HCT116 (cell line): ENCODE data around the gene IGF2BP3. TPM values are rescaled to one million over a fixed set of nuclear protein-coding genes. Genes with fewer than 3 reads are reported as not detected.

ENCODE experiments used
- ATAC-seq: fragments of 200-7000 bp; cut with Tn5 transposase; 2 replicates; pipeline ENCODE4 v1.9.1; 2020; ENCODE audit warnings: mild to moderate bottlenecking, moderate library complexity
- BruUV-seq: library from RNA; stranded (reverse); fragments of 400-500 nt; replicated peaks from 2 replicates; lab custom pipeline; 2021; lab: Mats Ljungman, UMichigan
- CTCF ChIA-PET: fragments of 300-600 bp; sonication (Branson Sonifier 250); formaldehyde crosslinking; loops from one replicate; lab custom pipeline; 2021; ENCODE audit warnings: antibody characterized with exemption; lab: Charles Lee
- POLR2A ChIA-PET: fragments of 300-600, 350-600 bp; sonication (Branson Sonifier 250); formaldehyde crosslinking; loops from one replicate; lab custom pipeline; 2021; ENCODE audit warnings: antibody characterized with exemption; lab: Charles Lee
- RAD21 ChIA-PET, 2 experiments: fragments of 300-600 bp; sonication (Branson Sonifier 250); formaldehyde crosslinking; loops; one replicate each; lab custom pipeline; 2023; ENCODE audit warnings: low total read pairs in 2 of 2; ENCODE audit not compliant: uncharacterized antibody in 2 of 2, unreplicated experiment in 2 of 2, low non-redundant PET in 1 of 2; lab: Charles Lee
- DNase-seq: peaks from one replicate; pipeline ENCODE4 v3.0.0-alpha.2; 2010; ENCODE audit warnings: low read depth, low spot score
- H2AFZ ChIP-seq: fragments of 200-600 bp; shearing (Covaris generic), sonication (generic); 2 replicates; pipeline ENCODE4 v1.6.1; 2017; ENCODE audit warnings: low read depth, mixed run types, mixed read lengths, antibody characterized with exemption, low read length; ENCODE audit not compliant: poor library complexity, severe bottlenecking
- H3K27ac ChIP-seq: 2 replicates; pipeline ENCODE4 v1.5.1; 2012; ENCODE audit warnings: low read depth, low read length
- H3K27me3 ChIP-seq: fragments of 200-600 bp; sonication (generic); 2 replicates; pipeline ENCODE4 v1.6.1; 2016; ENCODE audit warnings: mixed run types, low read length, mixed read lengths; ENCODE audit not compliant: insufficient read depth
- H3K36me3 ChIP-seq, 2 experiments: fragments of 200-500 bp in 1 of 2; fragments of 200-600 bp in 1 of 2; sonication (Bioruptor generic) in 1 of 2; sonication (generic) in 1 of 2; 2 replicates each; pipeline versions ENCODE4 v1.5.1 to v1.6.1; 2014 to 2016; ENCODE audit warnings: low read length in 2 of 2, inconsistent platforms in 1 of 2, mixed read lengths in 1 of 2, mixed run types in 1 of 2; ENCODE audit not compliant: insufficient read depth in 2 of 2, control insufficient read depth in 1 of 2
- H3K4me1 ChIP-seq, 2 experiments: fragments of 200-600 bp in 1 of 2; sonication (generic) in 1 of 2; 2 replicates each; pipeline versions ENCODE4 v1.5.1 to v1.6.1; 2012 to 2017; ENCODE audit warnings: low read length in 2 of 2, inconsistent platforms in 1 of 2, mild to moderate bottlenecking in 1 of 2, mixed read lengths in 1 of 2, mixed run types in 1 of 2, moderate library complexity in 1 of 2; ENCODE audit not compliant: insufficient read depth in 2 of 2, control insufficient read depth in 1 of 2
- H3K4me2 ChIP-seq: fragments of 200-600 bp; sonication (generic); 2 replicates; pipeline ENCODE4 v1.6.1; 2017; ENCODE audit warnings: mixed run types, low read length, mixed read lengths
- H3K4me3 ChIP-seq, 2 experiments: fragments of 200-600 bp in 1 of 2; sonication (generic) in 1 of 2; replicated peaks in 1 of 2; 2 replicates each; pipeline ENCODE4 v1.5.1; 2011 to 2016; ENCODE audit warnings: low read length in 2 of 2, control low read depth in 1 of 2, low read depth in 1 of 2, mild to moderate bottlenecking in 1 of 2, mixed read lengths in 1 of 2, mixed run types in 1 of 2
- H3K79me2 ChIP-seq: fragments of 200-600 bp; sonication (generic); 2 replicates; pipeline ENCODE4 v1.6.1; 2017; ENCODE audit warnings: mild to moderate bottlenecking, mixed run types, low read length, moderate library complexity, mixed read lengths; ENCODE audit not compliant: insufficient read depth
- H3K9ac ChIP-seq: fragments of 200-600 bp; sonication (generic); 2 replicates; pipeline ENCODE4 v1.6.1; 2016; ENCODE audit warnings: low read length, mixed read lengths
- H3K9me2 ChIP-seq: fragments of 200-600 bp; sonication (generic), shearing (Covaris generic); 2 replicates; pipeline ENCODE4 v1.6.1; 2017; ENCODE audit warnings: mixed run types, mild to moderate bottlenecking, moderate library complexity; ENCODE audit not compliant: insufficient read depth
- H3K9me3 ChIP-seq, 2 experiments: fragments of 200-500 bp in 1 of 2; fragments of 200-600 bp in 1 of 2; sonication (Bioruptor generic) in 1 of 2; sonication (generic) in 1 of 2; 2 replicates each; pipeline ENCODE4 v1.6.1; 2014 to 2017; ENCODE audit warnings: low read length in 2 of 2, mixed read lengths in 2 of 2, inconsistent platforms in 1 of 2, low read depth in 1 of 2, mild to moderate bottlenecking in 1 of 2, mixed run types in 1 of 2, moderate library complexity in 1 of 2; ENCODE audit not compliant: control insufficient read depth in 1 of 2, insufficient read depth in 1 of 2
- H4K20me1 ChIP-seq: fragments of 200-600 bp; sonication (generic), shearing (Covaris generic); 2 replicates; pipeline ENCODE4 v1.6.1; 2017; ENCODE audit warnings: mixed run types, mild to moderate bottlenecking, moderate library complexity; ENCODE audit not compliant: insufficient read depth
- CEBPB ChIP-seq: IDR thresholded peaks from 2 replicates; pipeline ENCODE4 v1.6.1; 2012; ENCODE audit warnings: low read depth
- EZH2phosphoT487 ChIP-seq: fragments of 200-600 bp; IDR thresholded peaks from 2 replicates; pipeline ENCODE4 v1.6.1; 2018; ENCODE audit warnings: antibody characterized with exemption, borderline replicate concordance
- RAD21 ChIP-seq: IDR thresholded peaks from 2 replicates; pipeline ENCODE4 v1.6.1; 2012; ENCODE audit warnings: low read depth, mild to moderate bottlenecking
- SP1 ChIP-seq: IDR thresholded peaks from 2 replicates; pipeline ENCODE4 v1.6.1; 2012; ENCODE audit warnings: low read depth
- SRF ChIP-seq: IDR thresholded peaks from 2 replicates; pipeline ENCODE4 v1.6.1; 2012; ENCODE audit warnings: low read depth
- TCF7L2 ChIP-seq: IDR thresholded peaks from 2 replicates; pipeline ENCODE4 v1.7.0; 2011; ENCODE audit warnings: borderline replicate concordance, inconsistent platforms; ENCODE audit not compliant: insufficient read depth, insufficient read length; ENCODE audit errors: extremely low read depth
- intact Hi-C: fragments of 100-400 bp; cut with micrococcal nuclease; formaldehyde crosslinking; loops from 2 replicates; pipeline ENCODE4 v1.10.0; 2022
- total RNA-seq: library from RNA; stranded (reverse); gene quantifications from one replicate; pipeline ENCODE4 v1.2.1, GENCODE V29; 2021; ENCODE audit not compliant: unreplicated experiment
- TF ChIP-seq, protein P1 (sequence below), 3 experiments: fragments of 200-600 bp in 1 of 3; sonication (generic) in 1 of 3; IDR thresholded peaks in 2 of 3; conservative IDR thresholded peaks in 1 of 3; 2 replicates each; pipeline ENCODE4 v1.5.1; 2012 to 2017; ENCODE audit warnings: low read depth in 2 of 3, low read length in 2 of 3, antibody characterized with exemption in 1 of 3, borderline replicate concordance in 1 of 3, control low read depth in 1 of 3, mild to moderate bottlenecking in 1 of 3, mixed read lengths in 1 of 3, mixed run types in 1 of 3, moderate library complexity in 1 of 3; ENCODE audit not compliant: insufficient read depth in 1 of 3
- TF ChIP-seq, protein P2 (sequence below): IDR thresholded peaks from 2 replicates; pipeline ENCODE4 v1.6.1; 2012

Gene IGF2BP3
- total RNA-seq, 1 experiment from 2014 or later, result 79.1 TPM

DNA sequence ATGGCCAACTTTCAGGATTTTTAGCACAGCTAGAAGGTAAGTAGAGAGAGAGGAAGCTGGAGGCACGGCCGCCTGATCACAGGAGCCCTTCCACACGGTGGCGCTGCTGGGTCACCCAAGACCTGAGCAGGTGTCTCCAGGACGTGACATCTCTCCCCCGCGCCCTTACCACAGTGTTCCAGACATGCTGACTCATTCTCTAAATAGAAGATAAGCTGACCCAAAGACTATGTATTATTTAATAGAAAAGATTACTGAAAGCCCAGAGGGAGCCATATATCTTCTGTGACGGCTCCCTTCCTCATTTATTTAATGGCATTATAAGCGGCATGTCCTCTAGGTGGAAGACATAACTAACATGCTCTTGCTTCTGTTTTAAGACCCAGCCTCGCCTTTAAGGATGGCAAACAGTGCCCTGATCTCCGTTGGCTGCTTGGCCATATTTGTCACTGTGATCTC is 197.1 kb downstream of the IGF2BP3 start (continued):
- TF ChIP-seq, protein P1, sequence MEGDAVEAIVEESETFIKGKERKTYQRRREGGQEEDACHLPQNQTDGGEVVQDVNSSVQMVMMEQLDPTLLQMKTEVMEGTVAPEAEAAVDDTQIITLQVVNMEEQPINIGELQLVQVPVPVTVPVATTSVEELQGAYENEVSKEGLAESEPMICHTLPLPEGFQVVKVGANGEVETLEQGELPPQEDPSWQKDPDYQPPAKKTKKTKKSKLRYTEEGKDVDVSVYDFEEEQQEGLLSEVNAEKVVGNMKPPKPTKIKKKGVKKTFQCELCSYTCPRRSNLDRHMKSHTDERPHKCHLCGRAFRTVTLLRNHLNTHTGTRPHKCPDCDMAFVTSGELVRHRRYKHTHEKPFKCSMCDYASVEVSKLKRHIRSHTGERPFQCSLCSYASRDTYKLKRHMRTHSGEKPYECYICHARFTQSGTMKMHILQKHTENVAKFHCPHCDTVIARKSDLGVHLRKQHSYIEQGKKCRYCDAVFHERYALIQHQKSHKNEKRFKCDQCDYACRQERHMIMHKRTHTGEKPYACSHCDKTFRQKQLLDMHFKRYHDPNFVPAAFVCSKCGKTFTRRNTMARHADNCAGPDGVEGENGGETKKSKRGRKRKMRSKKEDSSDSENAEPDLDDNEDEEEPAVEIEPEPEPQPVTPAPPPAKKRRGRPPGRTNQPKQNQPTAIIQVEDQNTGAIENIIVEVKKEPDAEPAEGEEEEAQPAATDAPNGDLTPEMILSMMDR (IDR thresholded peaks at IDR 0.05 in 2 of 3, conservative IDR thresholded peaks at IDR 0.05 in 1 of 3; ENCODE audit: borderline replicate concordance in 1 of 3, insufficient read depth in 1 of 3, low read depth in 2 of 3, low read length in 2 of 3), result peak; percentile 85 to 89 (median 89)

DNA sequence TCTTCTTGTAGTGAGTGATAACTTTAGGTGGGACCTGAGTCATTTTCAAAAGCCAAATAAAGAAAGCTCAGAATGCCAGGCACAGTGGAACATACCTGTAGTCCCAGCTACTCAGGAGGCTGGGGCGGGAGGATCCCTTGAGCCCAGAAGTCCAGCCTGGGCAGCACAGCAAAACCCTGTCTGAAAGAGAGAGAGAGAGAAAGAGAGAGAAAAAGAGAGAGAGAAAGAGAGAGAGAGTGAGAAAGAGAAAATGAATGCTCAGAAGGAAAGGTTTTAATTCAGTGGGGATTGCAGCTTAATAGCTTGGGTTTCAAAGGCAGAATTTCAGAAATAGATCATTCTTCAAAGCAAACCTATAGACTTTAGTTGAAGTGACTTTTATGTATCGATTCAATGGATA is 198.0 kb downstream of the IGF2BP3 start:
- Histone ChIP-seq H3K4me3 (no peak overlapping the region), H3K27me3 (no peaks in the 10 kb centered on the region), H3K9me2 (no peaks in the 10 kb centered on the region), H3K27ac (no peak overlapping the region), H4K20me1 (no peaks in the 10 kb centered on the region), H3K9me3 (no peaks in the 10 kb centered on the region), H3K4me2 (no peak overlapping the region; the same call in 1 of the 2 replicates), H3K4me1 (peaks cover 9 to 22% of the 10 kb centered on the region in 2 experiments; a peak in 3 of 4 replicates), H3K36me3 (no peaks in the 10 kb centered on the region), H3K79me2 (no peaks in the 10 kb centered on the region), H2AFZ (peak overlapping the region; percentile 76), H3K9ac (no peak overlapping the region)
- no peak for DNase-seq
- no TSS peak for BruUV-seq
- CTCF ChIA-PET, result interaction anchor here (0.7 to 3.0 kb wide), 31 partner anchors 8 to 441 kb away, joined by 3 to 30 read pairs (median 5); partner anchors contain the start of genes MALSU1, STK31 and TRA2A
- intact Hi-C loops, result loop anchor here (2.0 to 10.0 kb wide), 4 partner anchors 85 to 440 kb away; partner anchors contain the start of genes IGF2BP3 and STK31
- no peak for ATAC-seq
- RAD21 ChIA-PET, result interaction anchor here (1.1 to 1.4 kb wide), 3 partner anchors 186 to 275 kb away, joined by 4 to 10 read pairs (median 4); no protein-coding TSS in a partner anchor
- TF ChIP-seq, protein P2, sequence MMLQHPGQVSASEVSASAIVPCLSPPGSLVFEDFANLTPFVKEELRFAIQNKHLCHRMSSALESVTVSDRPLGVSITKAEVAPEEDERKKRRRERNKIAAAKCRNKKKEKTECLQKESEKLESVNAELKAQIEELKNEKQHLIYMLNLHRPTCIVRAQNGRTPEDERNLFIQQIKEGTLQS, result no peak
- TF ChIP-seq SP1 (no peak), RAD21 (no peak), EZH2phosphoT487 (no peak), TCF7L2 (no peak), SRF (no peak), CEBPB (no peak)
- POLR2A ChIA-PET, result no interaction called here
